Measurements from ENCODE around the gene CACNB2.

DNA sequence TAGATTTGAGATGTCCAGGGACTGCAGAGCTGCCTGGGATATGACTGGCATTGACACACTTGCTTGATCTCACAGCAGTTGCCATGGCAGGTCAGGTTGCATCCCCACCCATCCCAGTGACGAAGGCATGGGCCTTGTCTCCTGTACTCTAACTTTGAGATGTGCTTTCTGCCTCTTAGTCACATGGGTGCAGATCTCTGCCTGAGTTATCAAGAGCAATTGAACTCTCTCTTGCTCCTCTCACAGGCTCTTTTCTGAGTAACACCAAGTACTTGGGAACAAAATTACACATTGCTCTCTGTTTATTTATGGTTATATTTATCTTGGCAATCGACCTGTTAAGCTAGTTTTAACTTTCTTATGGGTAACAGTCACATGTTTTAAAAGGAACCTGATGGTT, 273.8 kb downstream of the CACNB2 start:
- TF ChIP-seq, protein P1, sequence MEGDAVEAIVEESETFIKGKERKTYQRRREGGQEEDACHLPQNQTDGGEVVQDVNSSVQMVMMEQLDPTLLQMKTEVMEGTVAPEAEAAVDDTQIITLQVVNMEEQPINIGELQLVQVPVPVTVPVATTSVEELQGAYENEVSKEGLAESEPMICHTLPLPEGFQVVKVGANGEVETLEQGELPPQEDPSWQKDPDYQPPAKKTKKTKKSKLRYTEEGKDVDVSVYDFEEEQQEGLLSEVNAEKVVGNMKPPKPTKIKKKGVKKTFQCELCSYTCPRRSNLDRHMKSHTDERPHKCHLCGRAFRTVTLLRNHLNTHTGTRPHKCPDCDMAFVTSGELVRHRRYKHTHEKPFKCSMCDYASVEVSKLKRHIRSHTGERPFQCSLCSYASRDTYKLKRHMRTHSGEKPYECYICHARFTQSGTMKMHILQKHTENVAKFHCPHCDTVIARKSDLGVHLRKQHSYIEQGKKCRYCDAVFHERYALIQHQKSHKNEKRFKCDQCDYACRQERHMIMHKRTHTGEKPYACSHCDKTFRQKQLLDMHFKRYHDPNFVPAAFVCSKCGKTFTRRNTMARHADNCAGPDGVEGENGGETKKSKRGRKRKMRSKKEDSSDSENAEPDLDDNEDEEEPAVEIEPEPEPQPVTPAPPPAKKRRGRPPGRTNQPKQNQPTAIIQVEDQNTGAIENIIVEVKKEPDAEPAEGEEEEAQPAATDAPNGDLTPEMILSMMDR (IDR thresholded peaks at IDR 0.05) = no peak
- no peak for TF ChIP-seq POLR2A (IDR thresholded peaks at IDR 0.05)
